Measurements from ENCODE around the gene GATAD2B.
A peak's percentile ranks its signal among the peaks of the same experiment; 100 is the strongest.

DNA sequence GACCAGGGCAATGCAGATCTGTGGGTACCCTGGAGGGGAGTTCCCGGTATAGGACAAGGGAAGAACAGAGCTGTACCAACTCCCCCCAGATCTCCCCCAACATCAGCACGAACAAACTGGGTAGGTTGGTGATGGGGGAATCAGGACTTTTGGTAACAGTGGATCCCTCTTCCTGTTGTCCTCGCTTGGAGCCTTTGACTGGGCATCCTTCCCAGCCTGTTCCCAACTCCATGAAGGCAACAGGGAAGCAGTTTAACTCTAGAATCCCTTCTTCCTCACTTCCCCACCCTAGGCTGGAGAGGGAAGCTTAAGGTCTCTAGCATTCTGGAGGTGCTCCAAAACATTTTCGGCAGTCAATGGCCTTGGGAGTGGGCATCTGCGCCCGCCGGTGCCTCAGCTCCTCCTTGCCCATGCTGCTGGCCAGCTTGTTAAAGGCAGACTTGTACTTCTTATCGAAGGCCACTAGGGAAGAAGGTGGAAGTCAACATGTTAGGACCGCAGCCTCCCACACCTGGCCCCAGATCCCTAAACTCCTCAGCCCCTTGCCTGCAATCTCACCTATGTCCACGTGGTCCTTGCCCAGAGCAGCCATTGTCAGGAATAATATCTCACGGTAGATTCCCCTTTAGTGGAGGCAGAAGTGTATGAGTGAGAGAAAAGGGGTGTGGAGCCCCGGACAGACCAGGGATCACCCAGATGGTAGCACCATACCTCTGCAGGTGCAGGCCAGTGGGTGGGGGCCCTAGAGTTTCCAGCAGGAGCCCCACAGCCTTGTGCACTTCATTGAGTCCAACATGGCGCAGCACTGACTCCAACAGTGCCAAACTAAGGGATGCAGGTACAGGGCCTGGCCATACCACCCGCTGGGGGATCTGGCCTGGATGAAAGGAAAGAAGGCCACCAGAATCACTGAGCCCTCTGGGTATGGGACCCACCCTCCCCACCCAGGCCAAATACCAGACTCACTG is 7.5 kb upstream of the GATAD2B start:
- TF ChIP-seq, protein P1, sequence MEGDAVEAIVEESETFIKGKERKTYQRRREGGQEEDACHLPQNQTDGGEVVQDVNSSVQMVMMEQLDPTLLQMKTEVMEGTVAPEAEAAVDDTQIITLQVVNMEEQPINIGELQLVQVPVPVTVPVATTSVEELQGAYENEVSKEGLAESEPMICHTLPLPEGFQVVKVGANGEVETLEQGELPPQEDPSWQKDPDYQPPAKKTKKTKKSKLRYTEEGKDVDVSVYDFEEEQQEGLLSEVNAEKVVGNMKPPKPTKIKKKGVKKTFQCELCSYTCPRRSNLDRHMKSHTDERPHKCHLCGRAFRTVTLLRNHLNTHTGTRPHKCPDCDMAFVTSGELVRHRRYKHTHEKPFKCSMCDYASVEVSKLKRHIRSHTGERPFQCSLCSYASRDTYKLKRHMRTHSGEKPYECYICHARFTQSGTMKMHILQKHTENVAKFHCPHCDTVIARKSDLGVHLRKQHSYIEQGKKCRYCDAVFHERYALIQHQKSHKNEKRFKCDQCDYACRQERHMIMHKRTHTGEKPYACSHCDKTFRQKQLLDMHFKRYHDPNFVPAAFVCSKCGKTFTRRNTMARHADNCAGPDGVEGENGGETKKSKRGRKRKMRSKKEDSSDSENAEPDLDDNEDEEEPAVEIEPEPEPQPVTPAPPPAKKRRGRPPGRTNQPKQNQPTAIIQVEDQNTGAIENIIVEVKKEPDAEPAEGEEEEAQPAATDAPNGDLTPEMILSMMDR (conservative IDR thresholded peaks at IDR 0.05 in 1 of 2, IDR thresholded peaks at IDR 0.05 in 1 of 2; ENCODE audit: extremely low read depth in 1 of 2, insufficient read depth in 1 of 2, low read depth in 1 of 2, low read length in 2 of 2) = peak in 1 of 2 donors; percentile 2
- TF ChIP-seq EZH2 (IDR thresholded peaks at IDR 0.05; ENCODE audit: borderline replicate concordance, low read length) = no peak

All from mammary epithelial cell (primary cell).